HepG2 (cell line): ENCODE results near the gene CYP27A1. TPM values are rescaled to one million over a fixed set of nuclear protein-coding genes. Genes with fewer than 3 reads are reported as not detected.

Experiments
- AGO1 ChIP-seq: fragments of 200-400 bp; formaldehyde crosslinking; IDR thresholded peaks from 2 replicates; pipeline ENCODE4 v1.6.1; 2017; ENCODE audit warnings: mild to moderate bottlenecking, low read depth, low read length, moderate library complexity; ENCODE audit not compliant: poor library complexity, severe bottlenecking
- ATF1 ChIP-seq: IDR thresholded peaks from 2 replicates; pipeline ENCODE4 v1.6.1; 2016; ENCODE audit warnings: mild to moderate bottlenecking, control low read depth
- HNF1B ChIP-seq: sonication (generic); formaldehyde crosslinking; IDR thresholded peaks from 2 replicates; pipeline ENCODE4 v1.5.1; 2020; ENCODE audit warnings: mild to moderate bottlenecking, moderate library complexity, missing genetic modification reagents
- HNF4A ChIP-seq: sonication (generic); formaldehyde crosslinking; IDR thresholded peaks from 2 replicates; pipeline ENCODE4 v1.4.0; 2020; ENCODE audit warnings: missing genetic modification reagents
- KAT2B ChIP-seq: fragments of 150-350 bp; IDR thresholded peaks from 2 replicates; pipeline ENCODE4 v1.6.1; 2014; ENCODE audit warnings: low read depth, low read length, borderline replicate concordance
- KLF16 ChIP-seq, 2 experiments: sonication (generic) in 1 of 2; formaldehyde crosslinking in 1 of 2; IDR thresholded peaks; 2 replicates each; pipeline versions ENCODE4 v1.6.1 to v1.8.0; 2016 to 2023; ENCODE audit warnings: missing genetic modification reagents in 2 of 2, missing compliant biosample characterization in 1 of 2
- MBNL3 ChIP-seq: fragments of 250-450 bp; sonication (Bioruptor Pico); conservative IDR thresholded peaks from 2 replicates; pipeline ENCODE4 v1.8.0; 2022; ENCODE audit warnings: mild to moderate bottlenecking, inconsistent platforms
- SCMH1 ChIP-seq: sonication (generic); formaldehyde crosslinking; IDR thresholded peaks from 2 replicates; pipeline ENCODE4 v1.9.0; 2021; ENCODE audit warnings: missing genetic modification reagents, mild to moderate bottlenecking, borderline replicate concordance
- ZBTB1 ChIP-seq: sonication (generic); formaldehyde crosslinking; IDR thresholded peaks from 2 replicates; pipeline ENCODE4 v1.4.0; 2020; ENCODE audit warnings: missing genetic modification reagents, borderline replicate concordance
- ZBTB7A ChIP-seq: sonication (generic); formaldehyde crosslinking; IDR thresholded peaks from 2 replicates; pipeline ENCODE4 v1.8.0; 2022; ENCODE audit warnings: mild to moderate bottlenecking, missing genetic modification reagents
- ZFY ChIP-seq: sonication (generic); formaldehyde crosslinking; IDR thresholded peaks from 2 replicates; pipeline ENCODE4 v1.4.0; 2020; ENCODE audit warnings: missing genetic modification reagents
- ZKSCAN1 ChIP-seq: fragments of 150-350 bp; IDR thresholded peaks from 2 replicates; pipeline ENCODE4 v1.6.1; 2014; ENCODE audit warnings: low read length
- ZNF20 ChIP-seq: sonication (generic); formaldehyde crosslinking; IDR thresholded peaks from 2 replicates; pipeline ENCODE4 v1.4.0; 2020; ENCODE audit warnings: mild to moderate bottlenecking, moderate library complexity, missing genetic modification reagents
- ZNF34 ChIP-seq: sonication (generic); formaldehyde crosslinking; IDR thresholded peaks from 2 replicates; pipeline ENCODE4 v1.4.0; 2020; ENCODE audit warnings: mild to moderate bottlenecking, missing genetic modification reagents, borderline replicate concordance
- ZNF530 ChIP-seq: sonication (generic); formaldehyde crosslinking; IDR thresholded peaks from 2 replicates; pipeline ENCODE4 v1.5.0; 2020; ENCODE audit warnings: low read depth, mild to moderate bottlenecking, missing genetic modification reagents
- ZNF607 ChIP-seq: sonication (generic); formaldehyde crosslinking; IDR thresholded peaks from 2 replicates; pipeline ENCODE4 v1.5.1; 2020; ENCODE audit warnings: missing genetic modification reagents, mild to moderate bottlenecking, borderline replicate concordance
- ZNF776 ChIP-seq: sonication (generic); formaldehyde crosslinking; IDR thresholded peaks from 2 replicates; pipeline ENCODE4 v1.4.0; 2020; ENCODE audit warnings: mild to moderate bottlenecking, missing genetic modification reagents
- ZNF777 ChIP-seq: sonication (generic); formaldehyde crosslinking; IDR thresholded peaks from 2 replicates; pipeline ENCODE4 v1.4.0; 2020; ENCODE audit warnings: missing genetic modification reagents
- ZUFSP ChIP-seq: sonication (generic); formaldehyde crosslinking; IDR thresholded peaks from 2 replicates; pipeline ENCODE4 v1.9.0; 2021; ENCODE audit warnings: missing genetic modification reagents, mild to moderate bottlenecking, borderline replicate concordance
- polyA plus RNA-seq, 8 experiments: library from polyadenylated mRNA; depleted of rRNA in 3 of 8; stranded (reverse) in 7 of 8; unstranded in 1 of 8; fragments of >200 nt; fragmentation: Illumina TruSeq in 4 of 8; extraction: Trizol in 4 of 8; gene quantifications; 2 replicates each; pipeline versions ENCODE4 v1.2.1 to v1.2.3, GENCODE V29; 2011 to 2016; ENCODE audit warnings: low read depth in 4 of 8, missing spikeins in 1 of 8, mixed read lengths in 1 of 8; ENCODE audit not compliant: insufficient read depth in 1 of 8
- total RNA-seq, 5 experiments: library from RNA; depleted of rRNA; stranded (reverse); fragments of >200 nt; fragmentation: Illumina TruSeq; extraction: Trizol; gene quantifications; 2 replicates each; pipeline ENCODE4 v1.2.3, GENCODE V29; 2016; ENCODE audit warnings: low read depth in 1 of 5
- TF ChIP-seq, protein P1 (sequence below): sonication (generic); formaldehyde crosslinking; IDR thresholded peaks from 2 replicates; pipeline ENCODE4 v1.8.1; 2023; ENCODE audit warnings: mild to moderate bottlenecking, missing genetic modification reagents
- TF ChIP-seq, protein P2 (sequence below): sonication (generic); formaldehyde crosslinking; IDR thresholded peaks from 2 replicates; pipeline ENCODE4 v1.8.1; 2023; ENCODE audit warnings: mild to moderate bottlenecking, missing genetic modification reagents
- TF ChIP-seq, protein P3 (sequence below): sonication (generic); formaldehyde crosslinking; IDR thresholded peaks from 2 replicates; pipeline ENCODE4 v1.4.0; 2020; ENCODE audit warnings: mild to moderate bottlenecking, missing genetic modification reagents

The CYP27A1 gene
- total and polyA plus RNA-seq, 2 of the 13 experiments (the other 11 are each of a cell fraction or from before 2014, with no cell fraction given), result 157 to 266 TPM

DNA sequence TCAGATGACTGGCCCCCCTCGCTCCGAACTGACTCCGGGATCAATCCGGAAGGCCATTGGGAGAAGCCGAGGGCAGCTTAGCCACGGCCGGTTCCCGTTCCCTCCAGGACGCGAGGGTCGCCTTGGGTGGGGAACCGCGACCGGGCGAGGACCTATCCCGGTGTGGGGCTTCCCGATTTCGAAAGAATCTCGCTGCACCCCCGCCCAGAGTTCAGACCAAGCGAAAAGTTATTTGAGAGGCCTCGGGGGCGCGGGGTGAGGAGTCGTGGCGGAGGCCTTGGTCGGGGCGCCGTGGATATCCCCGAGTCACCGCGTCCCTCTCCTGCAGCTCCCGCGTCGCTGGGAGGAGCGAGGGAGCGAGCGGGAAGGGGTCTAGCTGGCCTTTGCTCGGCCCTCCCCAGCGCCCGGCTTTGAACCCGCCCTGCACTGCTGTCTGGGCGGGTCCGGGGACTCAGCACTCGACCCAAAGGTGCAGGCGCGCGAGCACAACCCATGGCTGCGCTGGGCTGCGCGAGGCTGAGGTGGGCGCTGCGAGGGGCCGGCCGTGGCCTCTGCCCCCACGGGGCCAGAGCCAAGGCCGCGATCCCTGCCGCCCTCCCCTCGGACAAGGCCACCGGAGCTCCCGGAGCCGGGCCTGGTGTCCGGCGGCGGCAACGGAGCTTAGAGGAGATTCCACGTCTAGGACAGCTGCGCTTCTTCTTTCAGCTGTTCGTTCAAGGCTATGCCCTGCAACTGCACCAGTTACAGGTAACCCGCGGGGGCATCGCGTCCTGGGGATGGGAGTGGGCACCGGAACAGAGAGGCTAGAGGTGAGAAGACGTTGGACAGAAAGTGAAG, at the start of gene CYP27A1 (continued):
- TF ChIP-seq, protein P1, sequence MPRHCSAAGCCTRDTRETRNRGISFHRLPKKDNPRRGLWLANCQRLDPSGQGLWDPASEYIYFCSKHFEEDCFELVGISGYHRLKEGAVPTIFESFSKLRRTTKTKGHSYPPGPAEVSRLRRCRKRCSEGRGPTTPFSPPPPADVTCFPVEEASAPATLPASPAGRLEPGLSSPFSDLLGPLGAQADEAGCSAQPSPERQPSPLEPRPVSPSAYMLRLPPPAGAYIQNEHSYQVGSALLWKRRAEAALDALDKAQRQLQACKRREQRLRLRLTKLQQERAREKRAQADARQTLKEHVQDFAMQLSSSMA (CRISPR knock-in tag), result no peak
- TF ChIP-seq ZNF34 (CRISPR knock-in tag) (peak; percentile 99), SCMH1 (CRISPR knock-in tag) (no peak), HNF1B (CRISPR knock-in tag) (peak; percentile 7; the same call in 1 of the 2 replicates), ATF1 (CRISPR knock-in tag) (no peak), ZBTB1 (CRISPR knock-in tag) (peak; percentile 44; the same call in 1 of the 2 replicates), ZNF530 (CRISPR knock-in tag) (no peak), ZUFSP (CRISPR knock-in tag) (no peak), MBNL3 (CRISPR knock-in tag) (no peak), KAT2B (no peak), HNF4A (peak; percentile 85), KLF16 (CRISPR knock-in tag; IDR thresholded peaks at IDR 0.05) (peak; percentile 25 to 83; a peak in 1 of 4 replicates), ZNF777 (CRISPR knock-in tag) (peak; percentile 95), AGO1 (peak; percentile 78), ZNF776 (no peak), ZKSCAN1 (no peak), ZBTB7A (CRISPR knock-in tag) (peak; percentile 83), ZFY (CRISPR knock-in tag) (peak; percentile 95), ZNF607 (peak; percentile 58; the same call in 1 of the 2 replicates), ZNF20 (CRISPR knock-in tag) (no peak)
- TF ChIP-seq, protein P2, sequence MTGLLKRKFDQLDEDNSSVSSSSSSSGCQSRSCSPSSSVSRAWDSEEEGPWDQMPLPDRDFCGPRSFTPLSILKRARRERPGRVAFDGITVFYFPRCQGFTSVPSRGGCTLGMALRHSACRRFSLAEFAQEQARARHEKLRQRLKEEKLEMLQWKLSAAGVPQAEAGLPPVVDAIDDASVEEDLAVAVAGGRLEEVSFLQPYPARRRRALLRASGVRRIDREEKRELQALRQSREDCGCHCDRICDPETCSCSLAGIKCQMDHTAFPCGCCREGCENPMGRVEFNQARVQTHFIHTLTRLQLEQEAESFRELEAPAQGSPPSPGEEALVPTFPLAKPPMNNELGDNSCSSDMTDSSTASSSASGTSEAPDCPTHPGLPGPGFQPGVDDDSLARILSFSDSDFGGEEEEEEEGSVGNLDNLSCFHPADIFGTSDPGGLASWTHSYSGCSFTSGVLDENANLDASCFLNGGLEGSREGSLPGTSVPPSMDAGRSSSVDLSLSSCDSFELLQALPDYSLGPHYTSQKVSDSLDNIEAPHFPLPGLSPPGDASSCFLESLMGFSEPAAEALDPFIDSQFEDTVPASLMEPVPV (CRISPR knock-in tag), result peak; percentile 99
- TF ChIP-seq, protein P3, sequence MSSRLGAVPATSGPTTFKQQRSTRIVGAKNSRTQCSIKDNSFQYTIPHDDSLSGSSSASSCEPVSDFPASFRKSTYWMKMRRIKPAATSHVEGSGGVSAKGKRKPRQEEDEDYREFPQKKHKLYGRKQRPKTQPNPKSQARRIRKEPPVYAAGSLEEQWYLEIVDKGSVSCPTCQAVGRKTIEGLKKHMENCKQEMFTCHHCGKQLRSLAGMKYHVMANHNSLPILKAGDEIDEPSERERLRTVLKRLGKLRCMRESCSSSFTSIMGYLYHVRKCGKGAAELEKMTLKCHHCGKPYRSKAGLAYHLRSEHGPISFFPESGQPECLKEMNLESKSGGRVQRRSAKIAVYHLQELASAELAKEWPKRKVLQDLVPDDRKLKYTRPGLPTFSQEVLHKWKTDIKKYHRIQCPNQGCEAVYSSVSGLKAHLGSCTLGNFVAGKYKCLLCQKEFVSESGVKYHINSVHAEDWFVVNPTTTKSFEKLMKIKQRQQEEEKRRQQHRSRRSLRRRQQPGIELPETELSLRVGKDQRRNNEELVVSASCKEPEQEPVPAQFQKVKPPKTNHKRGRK (CRISPR knock-in tag), result no peak; the same call in 1 of the 2 replicates
